A673 (cell line): ENCODE results near the gene SF3B6. TPM values are rescaled to one million over a fixed set of nuclear protein-coding genes. Genes with fewer than 3 reads are reported as not detected.

Experiments
- BruUV-seq: library from RNA; stranded (reverse); fragments of 400-500 nt; replicated peaks from 2 replicates; lab custom pipeline; 2021; lab: Mats Ljungman, UMichigan
- CTCF ChIA-PET: fragments of 300-600 bp; sonication (Branson Sonifier 250); formaldehyde crosslinking; loops from one replicate; lab custom pipeline; 2022; ENCODE audit warnings: antibody characterized with exemption; lab: Charles Lee
- POLR2A ChIA-PET: fragments of 300-600 bp; sonication (Branson Sonifier 250); formaldehyde crosslinking; loops from one replicate; lab custom pipeline; 2022; ENCODE audit warnings: antibody characterized with exemption; ENCODE audit not compliant: low non-redundant PET; lab: Charles Lee
- DNase-seq: peaks from one replicate; pipeline ENCODE4 v3.0.0-alpha.2; 2015; ENCODE audit warnings: low spot score
- H3K27ac ChIP-seq: fragments of 200-600 bp; sonication (generic); 2 replicates; pipeline ENCODE4 v1.5.1; 2016; ENCODE audit warnings: mixed run types, low read depth, mild to moderate bottlenecking, mixed read lengths, antibody characterized with exemption, low read length; ENCODE audit not compliant: poor library complexity, severe bottlenecking
- H3K27me3 ChIP-seq: fragments of 200-600 bp; sonication (generic); replicated peaks from 2 replicates; pipeline ENCODE4 v1.6.1; 2017; ENCODE audit warnings: mixed run types, low read depth, mild to moderate bottlenecking, mixed read lengths, antibody characterized with exemption, low read length; ENCODE audit not compliant: insufficient read depth, poor library complexity
- H3K36me3 ChIP-seq: fragments of 200-600 bp; sonication (generic); 2 replicates; pipeline ENCODE4 v1.6.1; 2016; ENCODE audit warnings: mixed run types, mild to moderate bottlenecking, mixed read lengths, antibody characterized with exemption, low read length; ENCODE audit not compliant: insufficient read depth, poor library complexity, severe bottlenecking
- H3K4me1 ChIP-seq: fragments of 200-600 bp; sonication (generic); 2 replicates; pipeline ENCODE4 v1.6.1; 2017; ENCODE audit warnings: mixed run types, mild to moderate bottlenecking, mixed read lengths, antibody characterized with exemption, low read length; ENCODE audit not compliant: insufficient read depth, poor library complexity, severe bottlenecking
- H3K4me3 ChIP-seq: fragments of 200-600 bp; sonication (generic); 2 replicates; pipeline ENCODE4 v1.5.1; 2016; ENCODE audit warnings: low read depth, mixed run types, mild to moderate bottlenecking, mixed read lengths, low read length; ENCODE audit not compliant: poor library complexity, severe bottlenecking
- H3K9me3 ChIP-seq: fragments of 200-600 bp; sonication (generic); 2 replicates; pipeline ENCODE4 v1.6.1; 2016; ENCODE audit warnings: mixed run types, low read depth, mild to moderate bottlenecking, mixed read lengths, antibody characterized with exemption, low read length; ENCODE audit not compliant: poor library complexity, severe bottlenecking
- EZH2 ChIP-seq: fragments of 200-600 bp; sonication (generic); IDR thresholded peaks from 2 replicates; pipeline ENCODE4 v1.6.1; 2017; ENCODE audit warnings: borderline replicate concordance, low read depth, mild to moderate bottlenecking, mixed read lengths, antibody characterized with exemption, low read length; ENCODE audit not compliant: poor library complexity, severe bottlenecking
- intact Hi-C: fragments of 100-400 bp; cut with micrococcal nuclease; formaldehyde crosslinking; loops from one replicate; pipeline ENCODE4 v1.10.0; 2022; ENCODE audit not compliant: unreplicated experiment
- total RNA-seq: library from RNA; stranded (reverse); gene quantifications from 2 replicates; pipeline ENCODE4 v1.2.3, GENCODE V29; 2021
- TF ChIP-seq, protein P1 (sequence below): fragments of 300-800, 200-600 bp; sonication (generic); conservative IDR thresholded peaks from 2 replicates; pipeline ENCODE4 v1.5.1; 2017; ENCODE audit warnings: low read depth, mild to moderate bottlenecking, antibody characterized with exemption, low read length, moderate library complexity, mixed read lengths

The SF3B6 gene
- total RNA-seq, 1 experiment from 2014 or later: 130 TPM

DNA sequence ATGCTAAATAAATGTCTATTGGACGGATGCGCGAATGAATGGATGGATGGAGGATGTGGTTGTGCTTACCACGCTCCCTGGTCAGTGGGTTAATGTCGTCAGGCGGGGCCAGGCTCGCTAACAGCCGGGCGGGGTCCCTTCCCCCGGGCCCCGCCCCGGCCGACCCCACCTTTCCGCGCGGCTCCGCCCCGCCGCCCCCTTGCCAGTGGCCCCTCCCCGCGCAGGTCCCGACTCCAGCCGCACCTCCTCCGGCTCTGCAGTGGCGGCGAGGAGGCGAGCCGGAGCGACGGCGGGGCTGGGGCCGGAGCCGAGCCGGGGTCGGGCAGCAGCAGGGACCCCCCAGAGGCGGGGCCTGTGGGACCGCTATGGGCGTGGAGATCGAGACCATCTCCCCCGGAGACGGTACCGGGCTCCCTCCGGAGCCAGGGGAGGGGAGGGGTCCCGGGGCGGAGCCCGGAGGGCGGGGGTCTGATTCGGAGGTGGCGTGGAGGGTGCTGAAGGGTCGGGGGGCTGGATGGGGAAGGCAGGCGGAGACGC lies 26.6 kb downstream of the SF3B6 start, which contains the start of gene FKBP1B:
Gene FKBP1B, plus strand, starts transcription at position 257 of the 537 bp plus-strand sequence. Its CDS starts 109 bp downstream, at position 366.
- Histone ChIP-seq H3K4me1 (peaks cover 17% of the 10 kb centered on the region), H3K36me3 (no peaks in the 10 kb centered on the region), H3K9me3 (no peaks in the 10 kb centered on the region), H3K27me3 (no peaks in the 10 kb centered on the region), H3K27ac (no peak within 1 kb of the TSS), H3K4me3 (peak within 1 kb of the TSS; percentile 91)
- intact Hi-C loops: no loop called here
- peak; percentile 47 for DNase-seq
- ChIA-PET CTCF (no interaction called here), POLR2A (no interaction called here)
- BruUV-seq: no TSS peak
- TF ChIP-seq EZH2: no peak
- TF ChIP-seq, protein P1, sequence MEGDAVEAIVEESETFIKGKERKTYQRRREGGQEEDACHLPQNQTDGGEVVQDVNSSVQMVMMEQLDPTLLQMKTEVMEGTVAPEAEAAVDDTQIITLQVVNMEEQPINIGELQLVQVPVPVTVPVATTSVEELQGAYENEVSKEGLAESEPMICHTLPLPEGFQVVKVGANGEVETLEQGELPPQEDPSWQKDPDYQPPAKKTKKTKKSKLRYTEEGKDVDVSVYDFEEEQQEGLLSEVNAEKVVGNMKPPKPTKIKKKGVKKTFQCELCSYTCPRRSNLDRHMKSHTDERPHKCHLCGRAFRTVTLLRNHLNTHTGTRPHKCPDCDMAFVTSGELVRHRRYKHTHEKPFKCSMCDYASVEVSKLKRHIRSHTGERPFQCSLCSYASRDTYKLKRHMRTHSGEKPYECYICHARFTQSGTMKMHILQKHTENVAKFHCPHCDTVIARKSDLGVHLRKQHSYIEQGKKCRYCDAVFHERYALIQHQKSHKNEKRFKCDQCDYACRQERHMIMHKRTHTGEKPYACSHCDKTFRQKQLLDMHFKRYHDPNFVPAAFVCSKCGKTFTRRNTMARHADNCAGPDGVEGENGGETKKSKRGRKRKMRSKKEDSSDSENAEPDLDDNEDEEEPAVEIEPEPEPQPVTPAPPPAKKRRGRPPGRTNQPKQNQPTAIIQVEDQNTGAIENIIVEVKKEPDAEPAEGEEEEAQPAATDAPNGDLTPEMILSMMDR: no peak

- Histone ChIP-seq H3K27ac (no peak overlapping the region), H3K27me3 (no peaks in the 10 kb centered on the region), H3K4me3 (peak overlapping the region; percentile 91), H3K4me1 (peaks cover 17% of the 10 kb centered on the region), H3K36me3 (no peaks in the 10 kb centered on the region), H3K9me3 (no peaks in the 10 kb centered on the region)
- no TSS peak for BruUV-seq
- POLR2A ChIA-PET: interaction anchor here (0.6 kb wide), 1 partner anchor 1971 kb away, joined by 3 read pairs; no protein-coding TSS in a partner anchor
- CTCF ChIA-PET: no interaction called here
- peak; percentile 66 for DNase-seq
- intact Hi-C loops: no loop called here
- TF ChIP-seq, protein P1: no peak
- TF ChIP-seq EZH2: no peak
Observed at GRCh38 chr2:24048769-24049484, 27.2 kb downstream of the SF3B6 start.

GRCh38 chr2:24047703-24048033 lies 28.5 kb downstream of the SF3B6 start:
- no peak overlapping the region for H3K27ac ChIP-seq
- no TSS peak for BruUV-seq
- H3K9me3 ChIP-seq: no peaks in the 10 kb centered on the region
- peak; percentile 22 for DNase-seq
- POLR2A ChIA-PET: interaction anchor here (0.6 kb wide), 1 partner anchor 23 kb away, joined by 3 read pairs; no protein-coding TSS in a partner anchor
- CTCF ChIA-PET: interaction anchor here (1.5 kb wide), 1 partner anchor 36 kb away, joined by 9 read pairs; the partner anchor contains the start of gene TP53I3
- no peaks in the 10 kb centered on the region for H3K27me3 ChIP-seq
- no peak for TF ChIP-seq EZH2
- TF ChIP-seq, protein P1: no peak
- H3K36me3 ChIP-seq: no peaks in the 10 kb centered on the region
- intact Hi-C loops: no loop called here
- peaks cover 17% of the 10 kb centered on the region for H3K4me1 ChIP-seq
- H3K4me3 ChIP-seq: peak overlapping the region; percentile 81
